HG02973 (cell line): ENCODE data around the gene WDR49.
"Not testable (repeated sequence)": the region's sequence is repeated elsewhere in the genome, so short reads cannot be mapped to it uniquely, and the experiment has no call there.

ENCODE experiments used
- ATAC-seq: cut with Tn5 transposase; IDR thresholded peaks from one replicate; pipeline ENCODE4 v1.9.1; 2021; ENCODE audit warnings: moderate library complexity; ENCODE audit not compliant: unreplicated experiment

WDR49 gene

DNA sequence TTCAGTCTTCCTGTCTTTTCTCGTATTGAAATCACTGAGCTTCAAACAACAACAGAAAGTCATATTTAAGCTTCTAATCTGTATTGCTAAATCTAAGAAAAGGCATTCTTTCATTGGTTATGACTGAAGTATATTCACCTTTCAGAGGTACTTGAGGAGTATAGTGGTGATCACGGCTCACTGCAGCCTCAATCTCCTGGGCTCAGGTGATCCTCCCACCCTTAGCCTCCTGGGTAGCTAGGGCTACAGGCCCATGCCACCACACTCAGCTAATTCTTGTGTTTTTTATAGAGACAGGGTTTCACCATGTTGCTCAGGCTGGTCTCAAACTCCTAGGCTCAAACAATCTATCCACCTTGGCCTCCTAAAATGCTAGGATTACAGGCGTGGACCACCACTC, 38.7 kb downstream of the WDR49 start:
- no peak for ATAC-seq

DNA sequence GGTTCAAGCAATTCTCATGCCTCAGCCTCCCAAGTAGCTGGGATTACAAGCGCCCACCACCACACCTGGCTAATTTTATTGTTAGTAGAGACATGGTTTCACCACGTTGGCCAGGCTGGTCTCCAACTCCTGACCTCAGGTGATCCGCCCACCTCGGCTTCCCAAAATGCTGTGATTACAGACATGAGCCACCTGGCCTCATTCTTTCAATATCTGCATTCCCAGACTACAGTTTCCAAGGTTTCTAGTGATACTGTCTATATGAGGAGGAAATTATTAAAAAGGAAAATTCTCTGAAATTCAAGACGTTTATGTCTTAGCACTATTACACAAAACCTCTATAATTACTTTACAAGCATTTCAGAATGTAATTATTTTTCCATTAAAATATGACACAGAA, 39.5 kb downstream of the WDR49 start:
- ATAC-seq = not testable (repeated sequence)

DNA sequence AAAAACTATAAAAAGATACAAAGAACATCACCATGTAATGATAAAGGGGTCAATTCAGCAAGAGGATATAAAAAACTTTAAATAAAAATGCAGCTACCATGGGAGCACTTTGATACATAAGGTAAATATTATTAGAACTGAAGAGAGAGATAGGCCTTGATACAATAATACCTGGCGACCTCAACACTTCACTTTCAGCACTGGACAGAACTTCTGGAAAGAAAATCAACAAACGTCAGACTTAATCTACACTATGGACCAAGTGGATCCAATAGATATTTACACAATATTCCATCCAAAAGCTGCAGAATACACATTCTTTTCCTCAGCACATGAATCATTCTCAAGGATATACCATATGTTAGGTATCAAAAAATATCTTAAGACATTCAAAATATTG, 42.0 kb downstream of the WDR49 start:
- no peak for ATAC-seq

DNA sequence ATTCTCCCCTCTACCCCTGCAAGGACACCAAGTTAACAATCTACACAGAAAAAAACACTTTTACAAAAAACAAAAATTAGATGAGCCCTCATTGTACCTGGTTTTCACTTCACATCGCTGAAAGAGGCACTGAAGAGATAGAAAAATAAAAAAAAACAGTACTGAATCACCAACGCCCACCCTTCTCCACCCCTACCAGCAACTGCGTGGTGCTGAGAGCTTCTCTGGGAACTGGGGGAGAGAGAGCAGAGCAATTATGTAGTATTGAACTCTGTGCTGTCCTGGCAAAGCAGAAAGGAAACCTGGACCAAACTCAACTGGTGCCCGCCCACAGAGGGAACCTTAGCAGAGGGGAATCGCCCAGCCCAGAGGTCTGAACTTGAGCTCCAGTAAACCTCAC, 44.6 kb downstream of the WDR49 start:
- ATAC-seq = no peak

DNA sequence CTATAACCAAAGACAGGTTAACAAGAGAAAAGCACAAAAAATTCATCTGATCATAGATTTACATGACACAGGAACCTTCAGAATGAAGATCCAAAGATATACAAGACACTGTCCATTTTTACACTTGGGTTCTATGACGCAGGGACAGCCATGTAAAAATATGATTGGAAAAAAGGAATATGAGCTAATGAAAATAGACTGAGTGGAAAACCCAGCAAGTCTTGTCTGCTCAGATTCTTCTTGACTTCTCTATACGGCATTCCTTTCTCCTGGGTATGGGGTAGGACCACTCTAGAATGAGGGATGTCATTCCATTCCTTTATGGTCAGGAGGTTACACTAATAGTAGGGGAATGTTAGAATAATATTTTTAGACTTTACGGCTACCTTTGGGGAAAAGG, 46.9 kb downstream of the WDR49 start:
- no peak for ATAC-seq

DNA sequence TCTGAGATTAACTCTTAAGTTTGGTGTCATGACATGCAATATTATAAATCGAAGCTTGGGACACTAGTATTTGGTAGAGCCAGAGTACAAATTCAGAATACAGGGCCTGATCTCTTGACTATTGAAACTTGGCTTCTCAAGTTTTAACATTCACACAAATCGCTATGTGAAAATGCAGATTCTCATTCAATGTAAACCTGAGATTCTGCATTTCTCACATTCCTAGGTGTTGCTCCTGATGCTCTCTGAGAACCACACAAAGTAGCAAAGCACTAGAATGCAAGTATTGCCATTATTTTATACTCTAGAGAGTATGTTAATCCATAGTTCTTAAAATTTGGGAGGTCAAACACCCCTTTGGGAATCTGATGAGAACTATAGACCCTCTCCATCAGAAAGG, 47.9 kb downstream of the WDR49 start:
- no peak for ATAC-seq

DNA sequence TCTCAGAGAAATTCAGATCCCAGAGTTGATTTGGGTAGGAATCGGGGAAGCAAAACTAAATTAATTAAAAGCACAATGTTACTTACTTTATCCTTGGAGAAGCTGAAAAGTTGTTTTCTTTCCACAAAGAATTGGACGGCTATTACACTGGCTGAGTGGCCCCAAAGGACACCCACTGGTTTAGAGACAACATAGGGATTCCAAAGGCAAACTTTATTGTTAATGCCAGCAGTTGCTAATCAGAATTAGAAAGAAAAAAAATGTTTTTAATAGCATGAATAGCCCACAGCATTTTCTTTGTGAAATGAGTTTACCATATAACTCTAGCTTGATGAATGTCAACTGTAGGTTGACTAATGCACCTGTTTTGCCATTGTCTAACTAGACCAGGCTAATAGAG, 51.7 kb downstream of the WDR49 start:
- no peak for ATAC-seq

DNA sequence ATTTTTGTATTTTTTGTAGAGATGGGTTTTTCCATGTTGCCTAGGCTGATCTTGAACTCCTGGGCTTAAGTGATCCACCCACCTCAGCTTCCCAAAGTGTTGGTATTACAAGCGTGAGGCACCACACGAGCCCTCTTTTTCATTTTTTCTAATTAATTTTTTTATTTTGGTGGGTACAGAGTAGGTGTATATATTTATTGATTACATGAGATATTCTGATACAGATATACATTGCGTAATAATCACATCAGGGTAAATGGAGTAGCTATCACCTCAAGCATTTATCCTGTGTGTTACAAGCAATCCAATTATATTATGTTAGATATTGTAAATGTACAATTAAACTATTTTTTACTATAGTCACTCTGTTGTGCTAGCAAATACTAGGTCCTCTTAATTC, 66.1 kb downstream of the WDR49 start:
- ATAC-seq = no peak

DNA sequence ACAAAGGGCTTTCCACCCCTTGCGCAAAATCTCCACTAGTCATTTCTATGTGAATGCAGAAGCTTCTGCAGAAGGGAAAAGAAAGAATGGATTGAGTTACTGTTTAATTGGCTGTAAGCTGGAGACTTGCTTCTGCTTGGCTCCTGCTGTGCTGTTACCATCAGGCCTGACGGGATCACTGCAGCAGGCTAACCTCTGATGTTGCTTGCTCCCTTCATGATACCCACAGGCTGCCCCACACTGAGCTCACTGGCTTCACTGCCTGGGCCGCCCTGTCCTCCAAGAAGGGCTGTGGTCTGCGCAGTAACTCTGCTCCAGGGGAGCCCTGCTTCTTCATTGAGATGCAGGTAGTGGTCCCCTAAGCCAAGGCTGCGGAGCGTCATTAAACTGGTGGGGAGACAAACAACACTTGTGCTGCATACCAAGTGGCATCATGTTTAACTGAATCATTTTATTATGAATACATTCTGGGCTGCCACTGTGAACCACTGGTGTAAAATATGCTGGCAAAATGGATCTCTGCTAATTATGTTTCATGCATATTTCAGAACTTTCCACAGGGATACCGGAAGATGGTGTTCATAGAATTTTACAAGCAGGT, 78.6 kb downstream of the WDR49 start:
- no peak for ATAC-seq

DNA sequence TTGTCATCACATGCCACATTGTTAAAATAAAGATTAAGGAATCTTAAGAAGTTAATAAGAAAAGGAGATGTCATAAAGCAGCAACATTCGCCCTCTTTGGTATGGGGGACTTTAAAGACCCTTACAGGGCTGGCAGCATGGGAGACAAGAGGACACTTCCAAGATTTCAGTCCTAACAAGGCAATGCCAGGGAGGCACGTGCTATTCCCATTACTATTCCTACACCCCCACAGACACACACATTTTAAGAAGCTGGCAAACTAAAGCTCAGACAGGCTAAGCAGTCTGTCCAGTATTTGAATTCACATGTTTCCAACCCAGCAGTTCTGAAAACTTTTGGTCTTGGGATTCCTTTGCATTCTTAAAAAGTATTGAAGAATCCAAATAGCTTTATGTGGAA, 80.8 kb downstream of the WDR49 start:
- ATAC-seq = no peak

DNA sequence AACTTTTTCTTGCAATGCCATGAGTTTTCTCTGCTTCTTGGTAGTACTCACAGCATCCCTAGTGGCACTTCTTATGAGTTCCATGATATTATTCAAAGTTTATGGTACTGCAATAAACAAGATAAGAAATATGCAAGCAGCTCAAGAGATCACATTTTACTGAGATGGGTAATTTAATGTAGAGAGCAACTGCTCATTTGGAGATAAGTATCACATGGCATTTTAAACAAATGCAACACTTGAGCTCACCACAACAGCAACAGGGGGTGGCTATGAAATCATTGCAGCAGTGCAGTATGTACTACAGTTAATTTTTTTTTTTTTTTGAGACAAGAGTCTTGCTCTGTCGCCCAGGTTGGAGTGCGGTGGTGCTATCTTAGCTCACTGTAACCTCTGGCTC, 85.1 kb downstream of the WDR49 start:
- no peak for ATAC-seq

DNA sequence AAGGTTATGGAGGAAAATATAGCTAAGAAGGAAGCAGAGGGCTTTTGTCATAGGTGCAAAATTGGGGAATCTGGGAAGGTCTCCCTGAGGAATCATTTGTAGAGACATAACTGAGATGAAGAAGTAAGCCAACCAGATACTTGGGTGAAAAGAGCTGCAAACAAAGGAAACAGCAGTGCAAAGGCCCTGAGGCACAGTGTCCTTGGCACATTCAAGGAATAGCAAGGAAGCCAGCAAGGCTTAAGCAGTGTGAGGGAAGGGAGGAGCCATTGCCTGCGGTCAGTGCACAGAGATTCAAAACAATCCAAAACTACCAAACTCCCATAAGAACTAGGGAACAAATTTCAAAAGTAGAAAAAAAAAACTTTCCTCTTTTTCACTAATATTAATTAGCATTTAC, 88.3 kb downstream of the WDR49 start:
- ATAC-seq = no peak

DNA sequence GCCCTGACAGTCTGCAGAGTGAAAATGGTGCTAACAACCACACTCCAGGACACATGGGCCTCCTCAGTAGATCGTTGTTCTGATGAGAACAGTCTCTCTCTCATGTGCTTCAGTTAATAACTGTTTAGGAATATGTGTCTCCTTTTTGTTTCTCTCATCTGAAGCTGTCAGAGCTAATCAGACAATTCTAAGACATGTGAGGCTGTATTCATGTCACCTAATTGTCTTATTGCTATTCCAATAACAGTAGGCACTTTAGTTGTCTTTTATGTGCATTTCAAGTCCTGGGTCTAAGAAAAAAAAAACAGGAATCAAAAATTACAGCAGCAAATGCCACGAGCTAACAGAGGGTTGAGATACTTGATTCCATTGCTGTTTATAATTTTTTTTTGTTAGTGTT, 89.1 kb downstream of the WDR49 start:
- no peak for ATAC-seq

DNA sequence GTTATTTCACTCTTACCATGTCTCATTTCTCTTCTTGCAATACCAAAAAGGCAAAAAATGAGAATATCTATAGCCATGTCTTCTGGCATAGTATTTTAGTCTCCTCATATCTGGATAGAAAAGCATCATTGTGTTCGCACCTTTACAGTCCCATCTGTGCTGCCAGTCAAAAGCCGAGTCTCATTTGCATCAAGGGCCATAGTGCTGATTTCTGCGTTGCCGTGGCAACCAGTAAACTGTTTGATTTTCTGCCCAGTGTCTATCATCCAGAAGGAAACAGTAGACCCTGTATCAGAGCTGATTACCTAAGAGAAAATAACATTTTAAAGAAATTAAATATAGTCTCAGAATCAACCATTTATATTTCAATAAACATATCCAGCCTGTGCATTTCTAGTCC, 93.8 kb downstream of the WDR49 start:
- no peak for ATAC-seq

DNA sequence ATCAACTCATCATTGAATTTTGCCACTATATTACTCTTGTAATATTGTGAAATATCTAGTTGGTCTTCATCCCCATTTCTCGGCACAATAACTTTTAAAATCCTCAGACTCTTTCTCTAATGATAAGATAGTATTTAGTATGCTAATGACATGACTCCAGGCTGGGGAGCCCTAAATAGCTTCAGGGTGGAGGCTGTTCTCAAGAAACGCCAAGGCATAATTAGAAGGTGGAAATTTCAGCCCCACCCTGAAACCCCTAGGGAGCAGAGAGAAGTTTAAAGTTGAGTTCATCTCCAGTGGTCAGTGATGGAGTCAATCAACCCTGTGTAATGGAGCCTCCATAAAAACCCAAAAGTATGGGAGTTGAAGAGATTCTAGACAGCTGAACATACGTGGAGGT, 98.8 kb downstream of the WDR49 start:
- no peak for ATAC-seq

DNA sequence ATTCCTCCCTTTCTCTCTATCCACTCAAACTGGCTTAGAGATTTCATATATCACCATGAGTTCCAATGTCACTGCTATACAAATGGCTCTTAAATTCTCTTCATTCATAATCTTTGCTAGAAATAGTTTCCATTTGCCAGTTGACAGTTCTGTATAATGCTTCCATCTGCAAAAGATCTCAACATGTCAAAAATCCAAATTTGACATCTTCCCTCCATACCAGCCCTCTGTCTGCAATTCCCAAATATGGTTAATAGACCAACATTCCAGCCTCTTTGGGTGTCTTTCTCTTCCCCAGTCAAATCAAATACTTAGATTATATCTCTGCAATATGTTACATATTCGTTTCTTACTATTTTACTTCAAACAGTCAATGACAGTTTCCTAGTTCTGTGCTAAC, 115.7 kb downstream of the WDR49 start:
- no peak for ATAC-seq

DNA sequence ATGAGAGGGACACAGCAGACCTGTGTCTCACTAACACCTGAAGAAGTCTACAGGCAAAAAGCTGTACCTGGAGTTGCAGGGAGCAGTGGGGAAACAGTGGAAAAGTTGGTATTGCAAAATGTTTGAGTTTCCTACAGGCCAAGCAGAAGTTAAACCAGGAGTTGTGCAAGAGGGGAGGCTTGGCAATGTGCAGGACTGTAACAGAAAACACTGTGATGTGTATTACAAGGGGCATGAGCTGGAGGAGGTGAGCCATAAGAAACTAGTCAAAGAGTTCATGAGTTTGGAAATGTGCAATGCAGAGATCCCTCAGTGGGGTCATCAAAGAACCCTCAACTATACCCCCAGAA, 132.8 kb downstream of the WDR49 start:
- no peak for ATAC-seq

DNA sequence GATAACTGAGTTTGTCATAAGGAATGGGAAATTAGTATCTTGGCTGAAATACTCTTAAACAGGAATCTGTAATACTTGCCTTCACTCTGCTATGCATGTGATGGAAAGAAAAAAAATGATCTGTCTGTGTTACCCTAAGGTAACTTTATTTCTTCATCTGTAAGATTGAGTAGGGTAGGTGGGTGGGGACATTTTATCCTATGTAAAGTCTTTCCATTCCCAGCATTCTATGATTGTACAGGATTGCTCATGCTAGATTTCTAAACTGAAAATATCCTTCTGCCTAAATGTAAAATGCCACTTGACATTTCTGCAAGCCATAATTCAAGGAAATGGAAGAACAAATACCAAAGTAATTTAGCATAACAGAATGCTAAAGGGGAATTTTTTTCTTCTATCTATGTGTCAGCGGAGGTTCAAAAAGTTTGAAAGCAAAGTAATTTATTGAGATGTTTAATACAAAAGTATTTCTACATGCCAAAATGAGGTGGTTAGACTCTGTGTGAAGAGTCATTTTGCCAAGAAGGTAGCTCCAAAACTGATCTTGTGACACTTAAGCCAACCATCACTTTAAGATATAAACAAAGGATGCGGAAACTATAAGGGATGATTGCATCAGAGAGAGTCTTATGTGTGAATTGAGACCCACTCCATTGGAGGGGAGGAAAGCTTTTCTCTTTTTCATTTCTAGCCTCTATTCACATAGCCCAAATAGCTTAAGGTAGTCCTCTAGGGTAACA, 133.3 kb downstream of the WDR49 start:
- no peak for ATAC-seq

DNA sequence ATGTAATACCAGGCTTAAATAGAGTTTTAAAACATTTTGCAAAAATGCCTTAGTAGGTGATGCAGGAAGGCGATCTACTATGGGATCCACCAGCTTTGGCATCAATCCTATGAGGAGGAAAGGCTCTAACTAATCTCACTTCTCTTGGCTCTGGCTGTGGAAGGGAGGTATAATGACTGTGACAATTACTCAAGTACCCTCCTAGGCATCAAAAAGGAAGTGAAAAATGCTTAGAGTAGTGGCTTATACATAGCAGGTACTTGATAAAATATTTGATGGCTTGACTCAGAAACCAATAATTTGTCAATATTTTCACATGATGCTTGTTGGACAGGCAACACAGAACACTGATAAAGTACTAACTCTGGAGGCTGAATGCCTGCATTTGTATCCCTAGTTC, 145.8 kb downstream of the WDR49 start:
- no peak for ATAC-seq

DNA sequence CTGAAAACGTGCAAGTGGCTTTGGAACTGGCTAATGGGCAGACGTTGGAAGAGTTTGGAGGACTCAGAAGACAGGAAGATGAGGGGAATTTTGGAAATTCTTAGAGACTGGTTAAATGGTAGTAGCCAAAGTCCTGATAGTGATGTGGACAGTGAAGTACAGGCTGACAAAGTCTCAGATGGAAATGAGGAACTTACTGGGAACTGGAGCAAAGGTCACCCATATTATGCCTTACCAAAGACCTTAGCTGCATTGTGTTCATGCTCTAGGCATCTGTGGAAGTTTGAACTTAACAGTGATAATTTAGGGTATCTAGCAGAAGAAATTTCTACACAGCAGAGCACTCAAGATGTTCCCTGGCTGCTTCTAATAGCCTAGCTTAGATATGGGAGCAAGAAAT, 151.3 kb downstream of the WDR49 start:
- no peak for ATAC-seq

DNA sequence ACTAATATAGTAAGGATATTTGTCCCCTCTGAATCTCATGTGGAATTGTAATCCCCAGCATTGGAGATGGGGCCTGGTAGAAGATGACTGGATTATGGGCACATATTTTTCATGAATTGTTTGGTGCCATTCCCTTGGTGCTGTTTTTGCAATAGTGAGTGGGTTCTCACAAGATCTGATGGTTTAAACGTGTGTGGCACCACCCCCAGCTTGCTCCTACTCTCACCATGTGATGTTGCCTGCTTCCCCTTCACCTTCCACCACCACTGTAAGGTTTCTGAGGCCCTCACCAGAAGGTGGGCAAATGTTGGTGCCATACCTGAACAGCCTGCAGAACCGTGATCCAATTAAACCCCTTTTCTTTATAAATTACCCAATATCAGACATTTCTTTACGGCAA, 151.8 kb downstream of the WDR49 start:
- no peak for ATAC-seq

DNA sequence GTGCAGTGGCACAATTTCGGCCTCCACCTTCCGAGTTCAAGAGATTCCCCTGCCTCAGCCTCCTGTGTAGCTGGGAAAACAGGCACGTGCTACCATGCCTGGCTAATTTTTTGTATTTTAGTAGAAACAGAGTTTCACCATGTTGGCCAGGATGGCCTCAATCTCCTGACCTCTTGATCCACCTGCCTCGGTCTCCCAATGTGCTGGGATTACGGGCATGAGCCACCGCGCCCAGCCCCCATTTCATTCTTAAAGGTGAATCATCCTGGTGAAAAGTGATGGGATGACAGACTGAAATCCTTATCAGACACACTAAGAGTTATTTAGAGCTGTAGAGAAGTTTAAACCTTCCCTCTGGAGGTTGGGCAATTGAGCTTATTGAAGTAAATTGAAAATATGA, 155.8 kb downstream of the WDR49 start:
- ATAC-seq = no peak

DNA sequence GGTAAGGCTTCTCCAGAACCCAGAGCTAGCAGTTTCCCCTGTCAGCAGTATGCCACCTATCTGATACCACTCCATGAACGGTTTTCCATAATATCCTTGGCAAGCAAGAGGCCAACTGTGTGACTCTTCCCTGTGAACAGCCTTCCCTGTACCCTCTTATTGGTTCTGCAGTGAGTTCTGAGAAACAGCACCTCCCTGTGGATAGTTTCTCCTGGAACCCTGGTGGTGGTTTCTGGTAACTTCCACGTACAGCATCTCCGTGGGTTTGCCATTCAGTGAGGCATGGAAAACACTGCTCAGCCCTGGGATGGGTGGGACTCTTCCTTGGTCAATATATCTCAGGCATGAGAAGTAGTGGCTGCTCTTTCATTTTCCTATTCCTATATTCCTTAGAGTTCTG, 160.5 kb downstream of the WDR49 start:
- no peak for ATAC-seq
